MM.1S (cell line): ENCODE results near the gene TTC22.

ENCODE experiments used
- DNase-seq: peaks from one replicate; pipeline ENCODE4 v3.0.0-alpha.2; 2015
- H2AFZ ChIP-seq: fragments of 300-600 bp; sonication (generic); 2 replicates; pipeline ENCODE4 v1.6.0; 2016; ENCODE audit warnings: antibody characterized with exemption, low read length
- H3F3A ChIP-seq: fragments of 300-600 bp; sonication (generic); 2 replicates; pipeline ENCODE4 v1.6.1; 2016; ENCODE audit warnings: mild to moderate bottlenecking, antibody characterized with exemption, low read length, moderate library complexity, mixed read lengths; ENCODE audit not compliant: insufficient read depth
- H3K27ac ChIP-seq: fragments of 300-600 bp; sonication (generic); 2 replicates; pipeline ENCODE4 v1.5.1; 2016; ENCODE audit warnings: mild to moderate bottlenecking, low read length
- H3K27me3 ChIP-seq: fragments of 300-600 bp; sonication (generic); replicated peaks from 2 replicates; pipeline ENCODE4 v1.6.0; 2016; ENCODE audit warnings: low read length; ENCODE audit not compliant: insufficient read depth
- H3K36me3 ChIP-seq: fragments of 300-600 bp; sonication (generic); replicated peaks from 2 replicates; pipeline ENCODE4 v1.6.1; 2016; ENCODE audit warnings: mild to moderate bottlenecking, low read length, mixed read lengths; ENCODE audit not compliant: insufficient read depth
- H3K4me1 ChIP-seq: fragments of 300-600 bp; sonication (generic); 2 replicates; pipeline ENCODE4 v1.6.1; 2016; ENCODE audit warnings: low read length, mixed read lengths
- H3K4me2 ChIP-seq: fragments of 300-600 bp; sonication (generic); 2 replicates; pipeline ENCODE4 v1.6.0; 2016; ENCODE audit warnings: low read depth, low read length
- H3K4me3 ChIP-seq: fragments of 300-600 bp; sonication (generic); 2 replicates; pipeline ENCODE4 v1.5.1; 2016; ENCODE audit warnings: low read length, mixed read lengths
- H3K79me2 ChIP-seq: fragments of 300-600 bp; sonication (generic); 2 replicates; pipeline ENCODE4 v1.6.1; 2016; ENCODE audit warnings: mixed run types, low read length, mixed read lengths
- H3K9ac ChIP-seq: fragments of 300-600 bp; sonication (generic); 2 replicates; pipeline ENCODE4 v1.6.1; 2016; ENCODE audit warnings: low read length, mixed read lengths
- H3K9me2 ChIP-seq: fragments of 300-600 bp; sonication (generic); replicated peaks from 2 replicates; pipeline ENCODE4 v1.6.1; 2016; ENCODE audit warnings: mild to moderate bottlenecking, low read length, mixed read lengths; ENCODE audit not compliant: insufficient read depth
- H3K9me3 ChIP-seq: fragments of 300-600 bp; sonication (generic); replicated peaks from 2 replicates; pipeline ENCODE4 v1.6.1; 2016; ENCODE audit warnings: mild to moderate bottlenecking, low read length, mixed read lengths; ENCODE audit not compliant: insufficient read depth
- H4K20me1 ChIP-seq: fragments of 300-600 bp; sonication (generic); 2 replicates; pipeline ENCODE4 v1.6.1; 2016; ENCODE audit warnings: mild to moderate bottlenecking, low read length, moderate library complexity, mixed read lengths; ENCODE audit not compliant: insufficient read depth
- CTCF ChIP-seq: fragments of 300-600 bp; sonication (generic); IDR thresholded peaks from 2 replicates; pipeline ENCODE4 v1.5.1; 2016; ENCODE audit warnings: antibody characterized with exemption, low read length, mixed read lengths
- EZH2 ChIP-seq: fragments of 300-600 bp; sonication (generic); optimal IDR thresholded peaks from 2 replicates; pipeline ENCODE3; 2017; ENCODE audit warnings: low read depth, mild to moderate bottlenecking, antibody characterized with exemption, low read length, mixed read lengths
- EZH2phosphoT487 ChIP-seq: fragments of 300-600 bp; sonication (generic); IDR thresholded peaks from 2 replicates; pipeline ENCODE4 v1.6.1; 2018; ENCODE audit warnings: antibody characterized with exemption, low read length

Gene TTC22

GRCh38 chr1:54800899-54801759 is at the start of gene TTC22:
Gene TTC22, minus strand, starts transcription at chr1:54801323. Its CDS starts 160 bp downstream, at chr1:54801163.
- H3K79me2 ChIP-seq, result 0 out of 2 replicates have a peak, but pooled peaks cover 3% of the 10 kb centered on the region
- H3K9me3 ChIP-seq, result no peaks in the 10 kb centered on the region
- DNase-seq, result peak; percentile 87
- no peaks in the 10 kb centered on the region for H4K20me1 ChIP-seq
- H3K4me1 ChIP-seq, result peaks cover 26% of the 10 kb centered on the region
- TF ChIP-seq EZH2phosphoT487, result no peak
- peak; percentile 78 for TF ChIP-seq CTCF
- peak within 1 kb of the TSS; percentile 87 for H2AFZ ChIP-seq
- peak within 1 kb of the TSS; percentile 76; the same call in 1 of the 2 replicates for H3K27ac ChIP-seq
- H3K9me2 ChIP-seq, result no peaks in the 10 kb centered on the region
- H3K4me3 ChIP-seq, result peak within 1 kb of the TSS; percentile 79
- H3K9ac ChIP-seq, result peak within 1 kb of the TSS; percentile 78
- H3K4me2 ChIP-seq, result peak within 1 kb of the TSS; percentile 76
- H3K27me3 ChIP-seq, result no peaks in the 10 kb centered on the region
- H3K36me3 ChIP-seq, result no peaks in the 10 kb centered on the region
- H3F3A ChIP-seq, result peaks cover 11% of the 10 kb centered on the region; the same call in 1 of the 2 replicates

- DNase-seq, result no peak
- H3K27me3 ChIP-seq, result no peaks in the 10 kb centered on the region
- no peak overlapping the region for H3K4me2 ChIP-seq
- H3K79me2 ChIP-seq, result no peaks in the 10 kb centered on the region
- TF ChIP-seq EZH2phosphoT487 (no peak), EZH2 (no peak), CTCF (no peak)
- H3K9me2 ChIP-seq, result no peaks in the 10 kb centered on the region
- no peaks in the 10 kb centered on the region for H3F3A ChIP-seq
- no peak overlapping the region for H3K9ac ChIP-seq
- no peak overlapping the region for H3K4me3 ChIP-seq
- no peaks in the 10 kb centered on the region for H4K20me1 ChIP-seq
- H3K27ac ChIP-seq, result no peak overlapping the region
- no peaks in the 10 kb centered on the region for H3K36me3 ChIP-seq
- H2AFZ ChIP-seq, result no peak overlapping the region
- H3K4me1 ChIP-seq, result no peaks in the 10 kb centered on the region
- no peaks in the 10 kb centered on the region for H3K9me3 ChIP-seq
These were observed 49.6 kb upstream of the TTC22 start for GRCh38 chr1:54850737-54851136.

GRCh38 chr1:54850069-54850730 is 49.1 kb upstream of the TTC22 start:
- Histone ChIP-seq H3F3A (no peaks in the 10 kb centered on the region), H3K9me3 (no peaks in the 10 kb centered on the region), H4K20me1 (no peaks in the 10 kb centered on the region), H3K27me3 (no peaks in the 10 kb centered on the region), H3K27ac (no peak overlapping the region), H3K79me2 (no peaks in the 10 kb centered on the region), H3K9me2 (no peaks in the 10 kb centered on the region), H2AFZ (no peak overlapping the region), H3K9ac (no peak overlapping the region), H3K4me1 (no peaks in the 10 kb centered on the region), H3K4me3 (no peak overlapping the region), H3K4me2 (no peak overlapping the region), H3K36me3 (no peaks in the 10 kb centered on the region)
- TF ChIP-seq EZH2phosphoT487 (no peak), CTCF (no peak), EZH2 (no peak)
- DNase-seq, result no peak
